ENCODE results near the gene RASAL1. TPM values are rescaled to one million over a fixed set of nuclear protein-coding genes. Genes with fewer than 3 reads are reported as not detected.
"Not testable (repeated sequence)": the region's sequence is repeated elsewhere in the genome, so short reads cannot be mapped to it uniquely, and the experiment has no call there.

Gene RASAL1
- polyA plus RNA-seq, 1 donor = 0.08 TPM

- DNase-seq = not testable (repeated sequence)
These were observed 6.2 kb upstream of the RASAL1 start for GRCh38 chr12:113141716-113142115.

GRCh38 chr12:113140706-113141105 is 5.1 kb upstream of the RASAL1 start:
- DNase-seq = no peak

DNA sequence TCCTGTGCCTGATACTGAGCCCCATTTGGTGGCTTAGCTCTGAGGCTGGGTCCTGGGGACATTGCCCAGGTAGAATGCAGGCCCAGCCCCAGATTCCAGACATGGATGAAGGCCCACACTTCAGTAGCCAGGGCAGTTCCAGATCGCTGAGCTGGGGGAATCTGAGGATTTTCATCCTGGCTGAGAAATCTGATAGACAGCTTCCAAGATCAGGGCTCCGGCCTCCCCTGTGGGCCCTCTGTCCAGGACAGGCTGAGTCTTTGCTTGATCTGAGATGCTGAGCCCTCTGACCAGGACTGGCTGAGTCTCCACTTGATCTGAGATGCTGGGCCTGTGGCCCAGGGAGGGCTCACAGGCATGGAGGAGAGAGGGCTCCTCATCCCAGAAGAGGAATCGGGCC is 3.3 kb upstream of the RASAL1 start:
- DNase-seq = no peak

- no peak for DNase-seq
These were observed 2.6 kb upstream of the RASAL1 start for GRCh38 chr12:113137861-113138783.

DNA sequence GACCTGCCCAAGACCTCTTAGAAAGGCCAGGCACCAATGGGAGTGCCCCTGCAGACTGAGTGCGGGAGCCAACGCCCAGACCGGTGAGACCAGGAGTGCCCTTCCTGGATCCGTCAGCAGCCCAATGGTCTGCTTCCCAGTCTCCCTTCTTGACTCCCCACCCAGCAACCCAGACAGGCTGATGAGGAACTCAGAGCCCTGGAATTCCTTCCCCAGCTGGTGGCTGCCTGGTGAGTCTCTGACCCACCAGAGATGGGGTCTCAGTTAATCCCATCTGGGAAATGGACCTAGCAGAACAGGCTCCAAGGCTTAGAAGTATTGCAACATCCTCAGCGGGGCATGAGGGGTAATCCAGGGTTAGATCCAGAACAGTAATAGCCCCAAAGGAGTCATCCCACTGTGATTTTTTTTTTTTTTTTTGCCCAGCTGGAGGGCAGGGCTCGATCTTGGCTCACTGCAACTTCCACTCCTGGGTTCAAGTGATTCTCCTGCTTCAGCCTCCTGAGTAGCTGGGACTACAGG is 1.5 kb upstream of the RASAL1 start:
- DNase-seq = no peak

DNA sequence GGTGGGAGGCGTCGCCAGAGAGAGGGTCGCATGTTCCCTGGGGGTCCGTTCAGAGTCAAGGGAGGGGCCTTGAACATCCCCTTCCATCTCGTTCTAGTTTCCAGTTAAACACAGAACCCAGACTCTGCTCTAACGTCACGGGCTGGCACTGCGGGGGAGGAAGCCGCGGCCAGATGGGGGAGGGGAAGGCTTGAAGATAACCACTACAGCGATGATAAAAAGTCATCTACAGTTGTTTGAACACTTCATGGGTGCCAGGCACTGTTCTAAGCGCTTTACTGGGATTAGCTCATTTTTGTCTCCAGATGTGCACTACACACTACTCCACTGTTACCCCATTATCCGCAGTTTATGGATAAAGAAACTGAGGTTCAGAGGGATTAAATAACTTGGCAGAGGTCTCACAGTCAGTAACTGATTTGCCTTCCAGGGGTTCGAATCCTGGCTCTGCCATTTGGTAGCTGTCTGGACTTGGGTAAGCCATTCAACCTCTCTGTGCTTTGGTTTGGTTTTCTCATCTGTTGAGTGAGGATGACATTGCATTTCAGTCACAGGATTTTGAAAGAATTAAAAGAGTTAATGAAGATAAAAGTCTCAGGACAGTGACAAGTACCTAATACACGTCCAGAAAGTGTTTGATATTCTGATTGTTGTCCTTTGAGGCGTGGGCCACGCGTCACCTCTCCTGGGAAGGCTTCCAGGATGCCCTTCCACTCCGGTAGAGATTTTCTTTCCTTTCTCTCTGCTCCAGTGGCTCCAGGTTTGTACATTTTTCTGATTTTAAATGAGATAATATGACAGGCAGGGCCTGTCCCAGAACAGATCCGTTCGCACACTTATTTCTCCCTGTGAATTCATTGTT is 798 bp upstream of the RASAL1 start:
- no peak for DNase-seq

DNA sequence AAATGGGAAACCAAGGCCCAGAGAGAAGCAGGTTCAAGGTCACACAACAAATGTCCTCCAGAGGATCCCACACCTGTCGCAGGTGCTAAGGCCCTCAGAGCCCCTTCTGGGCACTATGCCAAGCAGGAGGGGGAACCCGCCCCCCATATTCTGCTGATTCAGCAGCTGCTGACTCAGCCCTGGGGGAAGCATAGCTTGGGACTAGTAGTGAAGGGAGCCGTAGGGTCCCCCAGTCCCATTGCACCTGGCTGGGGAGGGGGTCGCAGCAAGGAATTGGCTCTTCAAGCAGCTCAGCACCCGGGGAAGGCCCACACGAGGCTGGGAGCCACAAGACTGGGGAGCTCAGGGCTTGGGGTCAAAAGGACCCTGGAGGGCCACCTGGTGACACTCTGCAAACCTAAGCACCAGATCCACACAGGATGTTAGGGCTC is 1.0 kb downstream of the RASAL1 start:
- DNase-seq = no peak

DNA sequence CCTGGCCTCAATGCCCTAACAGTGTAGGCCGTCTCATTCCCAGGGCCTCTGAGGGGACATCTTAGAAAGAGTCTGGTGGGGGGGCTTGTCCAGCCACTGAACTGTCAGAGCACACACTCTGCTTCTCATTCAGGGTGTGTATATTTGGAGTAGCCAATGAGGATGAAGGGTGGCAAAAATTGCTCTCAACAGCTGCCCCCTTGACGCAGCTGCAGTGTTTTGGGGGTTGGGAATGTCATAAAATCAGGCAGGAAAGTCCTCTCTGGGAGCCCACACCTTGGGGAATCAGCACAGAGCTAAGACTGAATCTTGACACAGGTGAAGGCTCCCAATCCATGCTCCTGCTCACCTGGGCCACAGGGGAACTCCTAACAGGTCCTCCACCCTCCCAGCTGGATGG is 1.5 kb downstream of the RASAL1 start:
- no peak for DNase-seq

DNA sequence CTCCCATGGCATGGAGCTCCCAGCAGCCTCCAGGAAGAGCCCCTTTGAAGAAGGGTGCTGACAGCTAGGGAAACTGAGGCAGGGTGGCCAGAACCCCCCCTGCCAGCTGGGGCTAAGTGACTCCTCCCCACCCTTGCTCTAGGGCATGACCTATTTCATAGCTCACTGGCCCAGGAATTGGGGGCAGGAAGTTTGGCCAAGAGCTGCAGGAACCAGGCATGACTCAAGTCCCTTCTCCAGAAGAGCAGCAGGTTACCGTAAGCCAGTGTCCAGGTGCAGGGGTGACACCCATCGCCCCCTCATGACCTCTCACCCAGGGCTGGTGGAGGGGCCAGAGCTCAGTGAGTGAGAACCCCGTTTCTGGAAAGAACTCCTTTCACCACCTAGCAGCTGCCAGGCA is 1.9 kb downstream of the RASAL1 start:
- DNase-seq = no peak

- no peak for DNase-seq
These were observed 2.5 kb downstream of the RASAL1 start for GRCh38 chr12:113133036-113133435.

DNA sequence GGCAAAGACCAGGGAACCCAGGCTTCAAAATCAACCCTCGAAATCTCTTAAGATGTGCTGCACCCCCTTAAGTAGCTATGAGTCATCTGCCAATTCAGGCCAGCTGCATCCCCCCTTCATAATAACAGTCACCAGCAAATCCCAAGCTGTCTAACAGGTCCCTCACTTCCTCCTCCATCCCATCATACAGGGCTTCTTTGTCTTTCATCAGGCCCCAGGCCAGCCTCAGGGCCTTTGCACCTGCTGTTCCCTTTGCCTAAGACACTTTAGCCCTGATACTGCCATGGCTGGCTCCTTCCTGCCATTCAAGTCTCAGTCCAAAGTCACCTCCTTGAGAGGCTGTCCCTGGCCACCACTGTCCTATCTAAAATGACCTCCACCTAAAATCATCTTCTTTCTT is 4.0 kb downstream of the RASAL1 start:
- DNase-seq = no peak

DNA sequence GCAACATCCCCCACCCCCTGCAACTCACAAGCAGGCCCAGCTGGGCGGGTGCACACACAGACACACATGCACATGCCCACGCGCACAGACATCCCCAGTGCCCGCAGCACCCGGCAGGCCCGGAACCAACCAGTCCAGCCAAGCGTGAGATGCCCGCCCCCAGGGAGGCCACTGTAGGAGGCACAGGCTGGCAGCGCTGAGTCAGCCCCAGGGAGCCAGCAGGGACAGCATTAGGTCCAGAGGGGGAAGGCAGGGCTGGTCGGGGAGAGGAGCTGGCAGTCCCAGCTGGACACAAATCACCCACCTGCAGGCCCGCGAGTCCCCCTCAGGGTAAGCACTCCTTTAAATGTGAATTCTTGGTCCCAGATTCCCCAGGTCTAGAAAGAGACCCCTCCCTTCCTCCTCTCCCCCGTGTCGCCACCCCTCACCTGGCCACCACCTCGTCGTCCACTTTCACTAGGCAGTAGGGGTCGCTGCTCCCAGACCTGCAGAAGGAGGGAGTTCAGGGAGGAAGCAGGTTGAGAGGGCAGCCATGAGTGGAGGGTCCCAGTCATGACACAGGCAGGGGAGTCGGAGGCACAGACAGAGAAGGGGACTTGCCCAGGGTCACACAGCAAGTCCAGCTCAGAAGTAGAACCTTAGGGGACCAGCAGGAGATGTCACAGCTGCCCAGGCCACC is 5.0 kb downstream of the RASAL1 start:
- no peak for DNase-seq

- no peak for DNase-seq
These were observed 5.7 kb downstream of the RASAL1 start for GRCh38 chr12:113129664-113130456.

DNA sequence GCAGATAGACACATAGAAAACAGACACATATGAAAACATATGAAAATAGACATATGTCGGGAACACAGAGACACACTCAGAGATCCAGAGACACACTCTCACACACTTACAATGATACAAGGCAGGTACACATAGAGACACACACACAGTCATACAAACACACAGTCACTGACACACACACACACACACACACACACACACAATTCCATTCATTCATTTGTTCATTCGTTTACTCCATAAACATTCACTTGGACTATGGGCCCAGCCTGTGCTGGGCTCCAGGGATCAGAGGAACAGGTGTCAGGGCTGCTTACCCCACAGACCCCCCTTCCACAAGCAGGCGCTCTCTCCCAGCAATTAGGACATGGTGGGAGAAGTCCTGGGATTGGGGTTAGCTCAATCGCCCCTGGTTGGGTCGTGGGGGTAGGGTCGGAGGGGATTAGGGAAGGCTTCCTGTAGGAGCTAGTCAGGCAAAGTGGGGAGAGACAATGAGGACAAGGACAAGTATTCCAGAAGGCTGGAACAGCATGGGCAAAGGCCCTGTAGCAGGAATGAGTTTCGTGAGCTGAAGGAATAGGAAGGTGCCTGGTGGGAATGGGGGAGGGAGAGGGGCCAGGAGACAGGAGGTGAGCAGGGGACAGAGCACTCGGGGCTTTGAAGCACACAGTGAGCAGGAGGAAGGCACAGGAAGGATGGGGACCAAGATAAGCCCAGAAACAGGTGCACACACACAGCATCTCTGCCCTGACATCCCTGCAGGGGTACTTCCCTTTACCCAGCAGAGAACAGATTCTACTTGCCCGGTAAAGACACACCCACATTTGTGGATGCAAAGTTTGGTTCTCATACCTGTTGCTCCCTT is 6.5 kb downstream of the RASAL1 start:
- no peak for DNase-seq

- no peak for DNase-seq
These were observed 7.8 kb downstream of the RASAL1 start for GRCh38 chr12:113127791-113128199.

DNA sequence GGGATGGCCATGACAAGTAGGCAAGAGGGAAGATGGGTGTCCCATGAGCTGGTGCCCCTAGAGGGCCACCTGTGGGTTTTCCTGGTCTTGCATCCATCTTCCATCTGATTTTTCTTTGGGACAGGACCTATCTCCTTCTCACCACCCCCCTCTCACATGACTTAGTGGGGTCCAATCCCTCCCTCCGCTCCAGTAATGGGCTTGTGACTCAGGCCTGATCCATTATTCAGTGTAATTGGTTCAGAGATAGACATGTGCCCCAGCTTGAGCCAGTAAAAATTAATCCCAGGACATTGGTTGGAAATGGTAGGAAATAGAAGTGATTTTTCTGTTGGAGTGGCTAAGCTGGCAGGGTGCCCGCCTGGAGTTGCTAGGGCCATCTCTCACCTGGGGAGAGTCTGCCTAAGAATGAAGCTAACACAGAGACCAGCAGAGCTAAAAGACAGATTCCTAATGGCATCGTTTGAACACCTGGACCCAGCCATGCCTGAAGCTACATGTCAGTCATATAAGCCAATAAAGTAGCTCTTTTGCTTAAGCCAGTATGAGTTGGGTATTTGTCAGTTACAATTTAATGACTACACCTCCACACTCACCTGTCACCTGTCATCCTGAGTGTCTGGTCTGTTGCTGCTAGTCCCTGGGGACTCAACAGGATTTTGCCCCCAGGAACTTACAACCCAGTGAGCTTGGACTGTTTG is 14.7 kb downstream of the RASAL1 start:
- no peak for DNase-seq

GRCh38 chr12:113119980-113120669 is 15.4 kb downstream of the RASAL1 start:
- DNase-seq = no peak

DNA sequence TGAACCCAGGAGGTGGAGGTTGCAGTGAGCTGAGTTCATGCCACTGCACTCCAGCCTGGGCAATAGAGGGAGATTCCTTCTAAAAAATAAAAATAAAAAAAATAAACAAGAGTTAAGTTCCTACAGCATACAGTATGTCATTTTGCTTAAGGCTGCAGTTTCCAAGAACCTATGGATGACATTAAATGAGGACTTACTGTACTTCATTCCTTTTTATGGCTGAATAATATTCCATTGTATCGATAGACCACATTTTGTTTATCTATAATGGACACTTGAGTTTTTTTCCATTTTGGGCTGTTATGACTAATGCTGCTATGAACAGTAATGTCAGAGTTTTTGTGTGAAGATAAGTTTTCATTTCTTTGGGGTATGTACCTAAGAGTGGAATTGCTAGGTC is 17.4 kb downstream of the RASAL1 start:
- no peak for DNase-seq

DNA sequence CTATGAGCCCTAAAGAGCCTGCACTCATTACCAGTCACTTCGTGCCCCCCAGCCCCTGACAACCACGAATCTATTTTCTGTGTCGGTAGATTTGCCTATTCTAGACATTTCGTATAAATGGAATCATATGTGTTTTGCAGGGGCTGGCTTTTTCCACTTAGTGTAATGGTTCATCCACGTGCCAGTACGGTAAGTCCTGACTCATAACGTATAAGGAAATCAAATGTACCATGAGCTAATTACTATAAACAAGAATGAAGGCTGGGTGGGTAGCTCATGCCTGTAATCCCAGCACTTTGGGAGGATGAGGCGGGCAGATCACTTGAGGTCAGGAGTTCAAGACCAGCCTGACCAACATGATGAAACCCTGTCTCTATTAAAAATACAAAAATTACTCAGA is 17.9 kb downstream of the RASAL1 start:
- not testable (repeated sequence) for DNase-seq

- DNase-seq = no peak
These were observed 18.7 kb downstream of the RASAL1 start for GRCh38 chr12:113116875-113117274.
